Effector memory CD8-positive, alpha-beta T cell (primary cell): ENCODE data around the gene EIF2B2.

ENCODE experiments used
- ATAC-seq: fragments of 150-1000 bp; cut with Tn5 transposase; replicated peaks from 2 replicates; pipeline ENCODE4 v1.10.0; 2021; ENCODE audit warnings: mild to moderate bottlenecking, moderate library complexity
- DNase-seq, 3 experiments: peaks; one replicate each; pipeline ENCODE4 v3.0.0; 2021
- H3K27ac Mint-ChIP-seq, 2 donors: one replicate each; pipeline ENCODE4 v1.8.0; 2022; ENCODE audit warnings: mild to moderate bottlenecking in 2 of 2, mixed read lengths in 2 of 2, moderate library complexity in 2 of 2
- H3K27me3 Mint-ChIP-seq, 2 donors: one replicate each; pipeline ENCODE4 v1.8.0; 2022; ENCODE audit warnings: mixed read lengths in 2 of 2
- H3K36me3 Mint-ChIP-seq: one replicate; pipeline ENCODE4 v1.8.0; 2022; ENCODE audit warnings: mild to moderate bottlenecking, moderate library complexity, mixed read lengths; ENCODE audit not compliant: insufficient read depth
- H3K4me1 Mint-ChIP-seq, 2 donors: one replicate each; pipeline ENCODE4 v1.8.0; 2022; ENCODE audit warnings: low read depth in 2 of 2, mixed read lengths in 2 of 2
- H3K4me3 Mint-ChIP-seq, 2 donors: one replicate each; pipeline ENCODE4 v1.8.0; 2022; ENCODE audit warnings: mild to moderate bottlenecking in 2 of 2, mixed read lengths in 2 of 2, moderate library complexity in 2 of 2
- H3K9me3 Mint-ChIP-seq, 2 donors: one replicate each; pipeline ENCODE4 v1.8.0; 2022; ENCODE audit warnings: mixed read lengths in 2 of 2

Gene EIF2B2

DNA sequence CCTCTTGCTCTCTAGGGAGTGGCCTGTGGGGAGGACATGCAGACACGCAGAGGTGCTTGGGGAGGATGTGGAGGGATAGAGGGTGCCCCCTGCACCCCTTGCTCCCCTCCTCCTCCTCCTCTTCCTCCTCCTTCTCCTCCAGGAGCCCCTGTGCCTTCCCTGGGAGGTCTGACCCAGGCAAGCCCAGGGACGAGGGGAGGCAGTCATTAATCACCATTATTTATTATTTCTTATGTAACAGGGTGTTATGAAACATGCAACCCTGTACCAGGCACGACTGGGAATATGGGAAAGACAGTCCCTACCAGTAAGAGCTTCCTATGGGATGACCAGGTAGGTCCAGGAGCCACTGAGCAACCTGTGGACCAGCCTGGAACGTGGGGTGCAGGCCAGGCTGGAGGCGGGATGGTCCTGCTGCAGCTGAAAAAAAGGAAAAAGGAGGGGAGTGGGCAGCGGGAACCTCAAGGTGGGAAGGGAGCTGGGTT, 24.8 kb upstream of the EIF2B2 start:
- H3K27ac Mint-ChIP-seq: no peak overlapping the region
- no peak overlapping the region for H3K4me3 Mint-ChIP-seq
- H3K9me3 Mint-ChIP-seq: no peaks in the 10 kb centered on the region
- no peak for DNase-seq
- no peak for ATAC-seq
- H3K4me1 Mint-ChIP-seq: peaks cover 0 to 4% of the 10 kb centered on the region in 2 donors
- H3K27me3 Mint-ChIP-seq: no peaks in the 10 kb centered on the region
- H3K36me3 Mint-ChIP-seq: no peaks in the 10 kb centered on the region

DNA sequence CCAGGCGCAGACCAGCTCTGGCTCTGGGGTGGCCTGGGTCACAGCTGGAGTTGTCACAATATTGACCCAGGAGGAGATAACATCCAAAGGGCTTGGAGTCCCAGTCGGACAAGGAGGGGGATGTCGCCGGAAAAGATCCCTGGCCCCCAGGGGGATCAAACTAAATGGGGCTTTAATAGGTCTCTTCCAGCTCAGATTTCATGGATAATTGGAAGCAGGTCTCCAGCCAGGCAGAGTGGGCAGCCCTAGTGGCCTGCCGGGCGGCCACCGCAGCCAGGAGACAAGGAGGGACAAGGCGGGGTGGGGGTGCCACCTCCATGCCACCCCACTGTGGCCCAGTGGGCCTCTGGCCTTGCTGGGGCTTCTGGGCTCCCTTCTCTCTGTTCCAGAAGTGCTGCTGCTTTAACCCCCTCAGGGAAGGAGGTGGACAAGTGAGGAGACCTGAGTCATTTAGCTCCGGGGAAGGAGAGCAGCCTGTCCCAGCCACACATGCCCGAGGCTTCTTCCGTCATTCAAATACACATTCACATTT, 24.2 kb upstream of the EIF2B2 start:
- H3K27ac Mint-ChIP-seq: no peak overlapping the region
- no peaks in the 10 kb centered on the region for H3K9me3 Mint-ChIP-seq
- H3K27me3 Mint-ChIP-seq: no peaks in the 10 kb centered on the region
- DNase-seq (no peak), ATAC-seq (no peak)
- peaks cover 0 to 4% of the 10 kb centered on the region in 2 donors for H3K4me1 Mint-ChIP-seq
- H3K4me3 Mint-ChIP-seq: no peak overlapping the region
- H3K36me3 Mint-ChIP-seq: no peaks in the 10 kb centered on the region

- Mint-ChIP-seq H3K27me3 (no peaks in the 10 kb centered on the region), H3K4me1 (peaks cover 0 to 4% of the 10 kb centered on the region in 2 donors), H3K4me3 (no peak overlapping the region), H3K36me3 (no peaks in the 10 kb centered on the region), H3K27ac (no peak overlapping the region), H3K9me3 (no peaks in the 10 kb centered on the region)
- ATAC-seq (no peak), DNase-seq (no peak)
Observed at GRCh38 chr14:74979029-74979428, 23.7 kb upstream of the EIF2B2 start.

- Mint-ChIP-seq H3K27ac (no peak overlapping the region), H3K27me3 (no peaks in the 10 kb centered on the region), H3K36me3 (no peaks in the 10 kb centered on the region), H3K4me1 (peaks cover 0 to 4% of the 10 kb centered on the region in 2 donors), H3K9me3 (no peaks in the 10 kb centered on the region), H3K4me3 (no peak overlapping the region)
- ATAC-seq (no peak), DNase-seq (no peak)
Observed at GRCh38 chr14:74979442-74980397, 23.0 kb upstream of the EIF2B2 start.

DNA sequence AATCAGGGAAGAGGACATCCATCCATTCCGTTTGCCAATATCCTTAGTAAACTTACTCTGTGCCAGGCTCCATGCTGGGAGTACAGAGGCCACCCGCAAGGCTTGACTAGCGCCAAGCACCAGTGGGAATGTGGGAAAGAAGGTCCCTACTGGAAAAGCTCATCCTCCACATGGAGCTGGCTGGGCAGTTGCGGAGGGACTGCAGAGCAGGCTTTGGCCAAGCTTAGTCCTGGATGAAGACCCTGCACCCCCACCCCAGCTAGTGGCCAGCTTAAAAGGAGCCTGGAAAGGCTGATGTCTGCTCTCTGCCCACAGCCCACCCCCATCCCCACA, 22.4 kb upstream of the EIF2B2 start:
- Mint-ChIP-seq H3K9me3 (no peaks in the 10 kb centered on the region), H3K36me3 (no peaks in the 10 kb centered on the region), H3K27ac (no peak overlapping the region), H3K4me3 (no peak overlapping the region), H3K27me3 (no peaks in the 10 kb centered on the region), H3K4me1 (peaks cover 0 to 4% of the 10 kb centered on the region in 2 donors)
- ATAC-seq: no peak
- no peak for DNase-seq

DNA sequence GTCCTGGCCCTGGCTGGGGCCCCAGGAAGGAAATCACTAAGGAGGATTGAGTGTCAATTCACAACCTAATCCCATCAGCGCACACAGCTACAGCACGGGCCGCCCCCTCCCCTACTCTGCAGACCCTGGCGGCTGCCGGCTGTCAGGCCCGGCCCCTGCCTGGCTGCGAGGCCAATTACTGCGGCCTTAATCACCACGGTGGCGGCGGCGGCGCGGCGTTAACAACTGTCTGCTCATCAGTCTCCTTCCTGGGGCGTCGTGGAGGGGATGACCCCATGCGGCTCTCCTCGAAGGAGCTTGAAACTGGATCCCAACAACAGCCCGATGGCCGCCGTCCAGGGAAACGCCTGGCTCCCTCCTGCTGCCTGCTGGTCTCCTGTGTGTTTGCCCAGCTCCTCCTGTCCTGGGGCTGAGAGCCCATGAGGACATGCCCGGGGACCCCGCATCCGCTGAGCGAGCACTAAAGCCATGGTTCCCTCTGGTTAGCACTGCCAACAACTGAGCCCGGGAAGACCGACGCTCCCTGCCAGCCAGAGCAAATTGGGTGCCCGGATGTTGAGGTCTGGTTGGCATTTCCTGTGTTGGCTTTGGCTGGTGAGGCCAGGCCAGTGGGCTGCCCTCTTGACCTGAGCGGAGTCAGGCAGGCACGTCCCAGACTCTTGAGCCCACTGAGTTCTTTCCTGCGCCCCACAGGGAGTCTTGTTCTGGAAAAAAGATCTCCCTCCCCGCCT, 21.8 kb upstream of the EIF2B2 start:
- DNase-seq (no peak), ATAC-seq (no peak)
- H3K4me3 Mint-ChIP-seq: no peak overlapping the region
- H3K4me1 Mint-ChIP-seq: peaks cover 0 to 4% of the 10 kb centered on the region in 2 donors
- H3K9me3 Mint-ChIP-seq: no peaks in the 10 kb centered on the region
- no peaks in the 10 kb centered on the region for H3K27me3 Mint-ChIP-seq
- no peak overlapping the region for H3K27ac Mint-ChIP-seq
- no peaks in the 10 kb centered on the region for H3K36me3 Mint-ChIP-seq

- H3K9me3 Mint-ChIP-seq: no peaks in the 10 kb centered on the region
- no peak overlapping the region for H3K4me3 Mint-ChIP-seq
- H3K27ac Mint-ChIP-seq: no peak overlapping the region
- H3K27me3 Mint-ChIP-seq: no peaks in the 10 kb centered on the region
- DNase-seq: no peak
- no peaks in the 10 kb centered on the region for H3K4me1 Mint-ChIP-seq
- ATAC-seq: no peak
- H3K36me3 Mint-ChIP-seq: no peaks in the 10 kb centered on the region
Observed at GRCh38 chr14:74981462-74981782, 21.3 kb upstream of the EIF2B2 start.

GRCh38 chr14:74981833-74982232, 20.9 kb upstream of the EIF2B2 start:
- no peak overlapping the region for H3K27ac Mint-ChIP-seq
- no peaks in the 10 kb centered on the region for H3K4me1 Mint-ChIP-seq
- H3K36me3 Mint-ChIP-seq: no peaks in the 10 kb centered on the region
- ATAC-seq (no peak), DNase-seq (no peak)
- H3K4me3 Mint-ChIP-seq: no peak overlapping the region
- H3K9me3 Mint-ChIP-seq: no peaks in the 10 kb centered on the region
- H3K27me3 Mint-ChIP-seq: no peaks in the 10 kb centered on the region

GRCh38 chr14:74982661-74983060, 20.1 kb upstream of the EIF2B2 start:
- Mint-ChIP-seq H3K4me3 (no peak overlapping the region), H3K27me3 (no peaks in the 10 kb centered on the region), H3K9me3 (no peaks in the 10 kb centered on the region), H3K27ac (peak overlapping the region in 1 of 2 donors; percentile 44), H3K4me1 (no peaks in the 10 kb centered on the region), H3K36me3 (no peaks in the 10 kb centered on the region)
- DNase-seq: no peak
- no peak for ATAC-seq

DNA sequence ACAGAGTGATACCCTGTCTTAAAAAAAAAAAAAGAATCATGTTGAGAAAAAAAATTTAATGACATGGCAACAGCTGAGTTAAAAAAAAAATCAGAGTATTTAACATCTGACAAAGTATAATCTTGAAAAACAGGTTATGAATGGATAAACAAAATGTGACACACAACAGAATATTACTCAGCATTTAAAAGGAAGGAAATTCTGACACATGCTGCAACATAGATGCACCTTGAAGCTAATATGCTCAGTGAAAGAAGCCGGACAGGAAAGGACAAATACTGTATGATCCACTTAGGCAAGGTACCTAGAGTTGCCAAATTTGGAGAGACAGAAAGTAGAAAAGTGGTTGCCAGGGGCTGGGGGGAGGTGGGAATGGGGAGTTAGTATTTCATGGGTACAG, 19.4 kb upstream of the EIF2B2 start:
- ATAC-seq: no peak
- Mint-ChIP-seq H3K4me3 (no peak overlapping the region), H3K27ac (no peak overlapping the region), H3K9me3 (no peaks in the 10 kb centered on the region), H3K36me3 (no peaks in the 10 kb centered on the region), H3K4me1 (no peaks in the 10 kb centered on the region), H3K27me3 (no peaks in the 10 kb centered on the region)
- no peak for DNase-seq

DNA sequence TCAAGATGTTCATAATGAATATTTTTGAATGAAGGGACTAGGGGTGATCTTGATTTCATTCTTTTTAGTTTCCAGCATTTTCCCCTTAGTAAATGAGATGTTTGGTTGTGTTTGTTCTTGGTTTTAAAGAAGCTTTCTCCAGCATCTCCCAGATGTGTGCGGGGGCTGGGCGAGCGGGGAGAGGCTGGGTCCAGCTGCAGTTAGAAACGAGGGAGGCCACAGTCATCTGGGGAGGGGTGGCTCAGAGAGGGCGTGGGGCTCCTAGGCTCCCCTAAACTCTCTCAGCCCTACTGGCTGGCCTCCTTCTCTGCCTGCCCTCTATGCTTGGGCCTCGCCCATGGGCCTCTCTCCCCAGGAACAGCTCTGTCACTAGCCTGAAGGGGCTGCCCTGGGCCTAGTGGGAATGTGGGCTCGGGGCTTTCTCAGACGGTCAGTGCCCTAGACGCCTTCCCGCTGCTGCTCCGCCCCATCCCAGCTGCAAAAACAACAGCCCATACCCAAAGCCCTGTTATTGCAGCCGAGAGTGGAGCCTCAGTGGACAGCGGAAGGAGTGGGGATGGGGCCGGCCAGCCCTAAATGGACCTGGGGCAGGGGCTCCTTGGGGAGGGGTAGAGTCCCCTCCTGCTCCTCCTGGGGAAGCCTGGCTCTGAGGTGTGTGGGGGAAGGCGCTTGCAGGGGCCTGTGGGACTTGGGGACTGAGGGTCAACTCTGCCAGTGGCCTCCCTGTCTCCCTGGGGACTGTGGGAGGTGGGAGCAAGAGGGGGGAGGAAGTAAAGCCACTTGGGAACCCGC, 18.3 kb upstream of the EIF2B2 start:
- Mint-ChIP-seq H3K9me3 (no peaks in the 10 kb centered on the region), H3K36me3 (no peaks in the 10 kb centered on the region), H3K27me3 (no peaks in the 10 kb centered on the region), H3K4me3 (no peak overlapping the region), H3K4me1 (no peaks in the 10 kb centered on the region), H3K27ac (peak overlapping the region in 1 of 2 donors; percentile 65)
- ATAC-seq (no peak), DNase-seq (no peak)

DNA sequence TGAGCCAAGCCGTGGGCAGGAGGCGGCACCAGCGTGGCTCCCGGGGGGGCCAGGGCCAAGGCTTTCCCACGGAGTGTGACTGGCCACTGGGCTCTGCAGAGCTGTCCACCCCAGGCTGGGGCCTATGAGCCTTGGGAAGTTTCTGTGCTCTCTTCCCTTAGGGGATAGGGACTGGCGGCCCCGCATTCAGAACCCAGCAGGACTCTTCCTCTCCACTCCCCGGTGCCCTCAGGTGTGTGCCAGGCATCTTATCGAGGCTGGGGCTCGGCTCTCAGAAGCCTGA, 17.8 kb upstream of the EIF2B2 start:
- ATAC-seq: no peak

DNA sequence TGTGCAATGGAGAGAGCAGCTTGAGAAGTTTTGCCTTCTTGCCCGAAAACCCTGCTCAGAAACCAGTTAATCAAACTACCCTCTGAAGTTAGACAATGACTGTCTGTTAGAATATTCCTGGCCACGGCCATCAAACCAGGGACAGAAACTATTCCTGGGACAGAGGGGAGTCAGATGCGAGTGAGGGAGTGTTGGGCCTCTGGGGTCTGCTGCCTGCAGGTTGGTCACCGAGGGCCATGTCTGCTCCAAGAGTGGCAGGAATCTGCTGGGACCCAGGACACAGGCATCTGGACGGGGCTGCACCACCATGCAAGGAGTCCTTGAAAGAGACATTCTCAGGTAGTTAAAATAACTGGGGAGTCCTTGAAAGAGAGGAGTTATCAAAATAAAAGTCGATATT, 16.9 kb upstream of the EIF2B2 start:
- H3K27ac Mint-ChIP-seq: no peak overlapping the region
- H3K36me3 Mint-ChIP-seq: no peaks in the 10 kb centered on the region
- ATAC-seq (no peak), DNase-seq (no peak)
- H3K27me3 Mint-ChIP-seq: peaks cover 0 to 9% of the 10 kb centered on the region in 2 donors
- no peak overlapping the region for H3K4me3 Mint-ChIP-seq
- no peaks in the 10 kb centered on the region for H3K4me1 Mint-ChIP-seq
- H3K9me3 Mint-ChIP-seq: no peaks in the 10 kb centered on the region

More for the DNA sequence above, 17.8 kb upstream of the EIF2B2 start:
- no peaks in the 10 kb centered on the region for H3K36me3 Mint-ChIP-seq
- H3K27me3 Mint-ChIP-seq: peaks cover 0 to 1% of the 10 kb centered on the region in 2 donors
- H3K4me1 Mint-ChIP-seq: no peaks in the 10 kb centered on the region
- no peak for DNase-seq
- H3K4me3 Mint-ChIP-seq: no peak overlapping the region
- H3K27ac Mint-ChIP-seq: peak overlapping the region in 1 of 2 donors; percentile 65
- H3K9me3 Mint-ChIP-seq: no peaks in the 10 kb centered on the region
